ENCODE results near the gene TWIST2. TPM values are rescaled to one million over a fixed set of nuclear protein-coding genes. Genes with fewer than 3 reads are reported as not detected.
A peak's percentile ranks its signal among the peaks of the same experiment; 100 is the strongest.

TWIST2 gene
- polyA plus RNA-seq, 3 donors, result 0.43 to 0.49 (median 0.43) TPM

DNA sequence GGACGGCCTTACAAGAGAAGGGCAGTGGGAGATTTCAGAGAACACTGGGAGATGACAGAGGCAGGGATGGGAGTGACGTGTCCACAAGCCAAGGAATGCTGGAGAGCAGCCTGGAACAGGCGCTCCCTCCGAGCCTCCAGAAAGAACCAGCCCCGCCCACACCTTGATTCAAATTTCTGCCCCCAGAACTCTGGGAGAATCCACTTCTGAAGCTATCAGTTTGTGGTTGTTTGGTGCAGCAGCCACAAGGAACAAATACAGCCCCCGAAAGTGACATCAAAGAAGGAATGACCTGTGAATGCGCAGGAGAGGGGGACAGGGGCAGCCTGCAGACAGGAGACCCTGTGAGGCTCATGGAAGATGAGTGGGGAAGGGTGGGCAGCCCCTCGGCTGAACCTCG lies 67.3 kb downstream of the TWIST2 start:
- no peak overlapping the region for H3K4me2 ChIP-seq (replicated peaks; ENCODE audit: extremely low read depth, low read length, poor library complexity, severe bottlenecking)
- no peaks in the 10 kb centered on the region for H3K4me1 ChIP-seq (ENCODE audit: control insufficient read depth in 1 of 2, insufficient read depth in 2 of 2, low read length in 2 of 2)
- H3K27me3 Mint-ChIP-seq (ENCODE audit: low read depth in 3 of 3), result peaks cover 6 to 23% (median 12%) of the 10 kb centered on the region in 3 donors
- H3K36me3 ChIP-seq (replicated peaks in 1 of 2; ENCODE audit: control insufficient read depth in 1 of 2, insufficient read depth in 2 of 2, low read length in 2 of 2), result no peaks in the 10 kb centered on the region
- H4K20me1 ChIP-seq (ENCODE audit: insufficient read depth, low read length), result no peaks in the 10 kb centered on the region
- no peak overlapping the region for H2AFZ ChIP-seq (ENCODE audit: insufficient read depth, low read depth, low read length, poor library complexity, severe bottlenecking)
- 72% methylated on average over 8 of the region's 9 CpGs for WGBS (ENCODE audit: insufficient coverage)
- H3K27ac ChIP-seq (ENCODE audit: low read depth in 1 of 2, low read length in 2 of 2), result no peak overlapping the region
- no peaks in the 10 kb centered on the region for H3K4me1 Mint-ChIP-seq
- H3K4me3 Mint-ChIP-seq, result no peak overlapping the region
- no peak for DNase-seq
- H3K27me3 ChIP-seq (ENCODE audit: control insufficient read depth in 2 of 2, insufficient read depth in 2 of 2, low read length in 2 of 2), result no peaks in the 10 kb centered on the region
- intact Hi-C loops (cut with micrococcal nuclease), result no loop called here
- peaks cover 0 to 6% (median 3%) of the 10 kb centered on the region in 7 donors for H3K9me3 Mint-ChIP-seq
- no peaks in the 10 kb centered on the region for H3K79me2 ChIP-seq (ENCODE audit: insufficient read depth, low read length)
- no peaks in the 10 kb centered on the region for H3K36me3 Mint-ChIP-seq
- TF ChIP-seq, protein P1, sequence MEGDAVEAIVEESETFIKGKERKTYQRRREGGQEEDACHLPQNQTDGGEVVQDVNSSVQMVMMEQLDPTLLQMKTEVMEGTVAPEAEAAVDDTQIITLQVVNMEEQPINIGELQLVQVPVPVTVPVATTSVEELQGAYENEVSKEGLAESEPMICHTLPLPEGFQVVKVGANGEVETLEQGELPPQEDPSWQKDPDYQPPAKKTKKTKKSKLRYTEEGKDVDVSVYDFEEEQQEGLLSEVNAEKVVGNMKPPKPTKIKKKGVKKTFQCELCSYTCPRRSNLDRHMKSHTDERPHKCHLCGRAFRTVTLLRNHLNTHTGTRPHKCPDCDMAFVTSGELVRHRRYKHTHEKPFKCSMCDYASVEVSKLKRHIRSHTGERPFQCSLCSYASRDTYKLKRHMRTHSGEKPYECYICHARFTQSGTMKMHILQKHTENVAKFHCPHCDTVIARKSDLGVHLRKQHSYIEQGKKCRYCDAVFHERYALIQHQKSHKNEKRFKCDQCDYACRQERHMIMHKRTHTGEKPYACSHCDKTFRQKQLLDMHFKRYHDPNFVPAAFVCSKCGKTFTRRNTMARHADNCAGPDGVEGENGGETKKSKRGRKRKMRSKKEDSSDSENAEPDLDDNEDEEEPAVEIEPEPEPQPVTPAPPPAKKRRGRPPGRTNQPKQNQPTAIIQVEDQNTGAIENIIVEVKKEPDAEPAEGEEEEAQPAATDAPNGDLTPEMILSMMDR (IDR thresholded peaks at IDR 0.05), result no peak
- H3K4me3 ChIP-seq (replicated peaks in 1 of 3; ENCODE audit: low read depth in 2 of 3, low read length in 3 of 3), result no peak overlapping the region
- peak overlapping the region in 1 of 7 donors; percentile 21 for H3K27ac Mint-ChIP-seq
- peaks cover 0 to 3% of the 10 kb centered on the region in 2 donors for H3K9me3 ChIP-seq (replicated peaks in 1 of 2; ENCODE audit: control insufficient read depth in 1 of 2, insufficient read depth in 1 of 2, low read length in 2 of 2)
- H3K9ac ChIP-seq (ENCODE audit: insufficient read depth, low read length, poor library complexity, severe bottlenecking), result no peak overlapping the region

- Mint-ChIP-seq H3K27ac (no peak overlapping the region), H3K36me3 (no peaks in the 10 kb centered on the region), H3K4me3 (no peak overlapping the region), H3K9me3 (peaks cover 0 to 6% (median 3%) of the 10 kb centered on the region in 7 donors), H3K27me3 (ENCODE audit: low read depth in 3 of 3) (peaks cover 10 to 23% (median 12%) of the 10 kb centered on the region in 3 donors), H3K4me1 (no peaks in the 10 kb centered on the region)
- Histone ChIP-seq H3K27me3 (ENCODE audit: control insufficient read depth in 2 of 2, insufficient read depth in 2 of 2, low read length in 2 of 2) (no peaks in the 10 kb centered on the region), H3K79me2 (ENCODE audit: insufficient read depth, low read length) (no peaks in the 10 kb centered on the region), H3K4me1 (ENCODE audit: control insufficient read depth in 1 of 2, insufficient read depth in 2 of 2, low read length in 2 of 2) (no peaks in the 10 kb centered on the region), H3K9me3 (replicated peaks in 1 of 2; ENCODE audit: control insufficient read depth in 1 of 2, insufficient read depth in 1 of 2, low read length in 2 of 2) (peaks cover 0 to 3% of the 10 kb centered on the region in 2 donors), H3K27ac (ENCODE audit: low read depth in 1 of 2, low read length in 2 of 2) (no peak overlapping the region), H3K9ac (ENCODE audit: insufficient read depth, low read length, poor library complexity, severe bottlenecking) (no peak overlapping the region), H4K20me1 (ENCODE audit: insufficient read depth, low read length) (no peaks in the 10 kb centered on the region), H3K4me3 (replicated peaks in 1 of 3; ENCODE audit: low read depth in 2 of 3, low read length in 3 of 3) (no peak overlapping the region), H3K4me2 (replicated peaks; ENCODE audit: extremely low read depth, low read length, poor library complexity, severe bottlenecking) (no peak overlapping the region), H3K36me3 (replicated peaks in 1 of 2; ENCODE audit: control insufficient read depth in 1 of 2, insufficient read depth in 2 of 2, low read length in 2 of 2) (no peaks in the 10 kb centered on the region), H2AFZ (ENCODE audit: insufficient read depth, low read depth, low read length, poor library complexity, severe bottlenecking) (no peak overlapping the region)
- 66% methylated on average over 4 of the region's 5 CpGs for WGBS (ENCODE audit: insufficient coverage)
- no peak for DNase-seq
- TF ChIP-seq, protein P1 (IDR thresholded peaks at IDR 0.05), result no peak
- intact Hi-C loops (cut with micrococcal nuclease), result no loop called here
Measured at GRCh38 chr2:238915596-238915995, 67.7 kb downstream of the TWIST2 start.

Data from CD14-positive monocyte (primary cell).